GM10248 (cell line): ENCODE data around the gene STEAP3.

Experiments
- CTCF ChIA-PET: fragments of 300-600 bp; sonication (Branson Sonifier 250); formaldehyde crosslinking; extraction: SDS; loops from one replicate; lab custom pipeline; 2021; ENCODE audit warnings: antibody characterized with exemption; lab: Yijun Ruan, JAX
- POLR2A ChIA-PET: fragments of 350-650 bp; sonication (Branson Sonifier 250); formaldehyde crosslinking; extraction: SDS; loops from one replicate; lab custom pipeline; 2020; ENCODE audit warnings: antibody characterized with exemption; lab: Yijun Ruan, JAX
- DNase-seq: peaks from one replicate; pipeline ENCODE4 v3.0.0; 2012; ENCODE audit errors: extremely low spot score
- TF ChIP-seq, protein P1 (sequence below): IDR thresholded peaks from 2 replicates; pipeline ENCODE4 v1.5.1; 2012; ENCODE audit warnings: mild to moderate bottlenecking, low read depth; ENCODE audit errors: extremely low read depth, missing control alignments, control extremely low read depth

Gene STEAP3

DNA sequence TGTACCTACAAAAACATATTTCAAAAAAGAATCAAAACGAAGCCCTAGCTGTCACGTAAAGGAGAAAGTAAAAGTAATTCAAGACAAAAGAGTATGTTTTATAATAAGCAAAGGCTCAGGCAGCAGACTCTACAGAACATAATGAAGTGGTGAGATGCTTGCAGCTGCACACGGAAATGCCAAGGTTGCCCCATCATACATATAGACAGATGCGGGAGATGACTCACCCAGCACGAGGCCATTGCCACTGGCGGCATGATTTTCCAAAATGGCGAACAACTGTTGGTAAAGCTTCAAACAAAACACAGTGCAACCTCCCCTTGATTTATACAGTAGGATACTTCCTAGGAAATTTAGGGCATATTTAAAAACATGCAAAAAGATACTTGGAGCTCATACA lies 39.1 kb upstream of the STEAP3 start:
- ChIA-PET CTCF (interaction anchor here (1.8 to 1.9 kb wide), 2 partner anchors 9 to 106 kb away, joined by 5 to 8 read pairs; no protein-coding TSS in a partner anchor), POLR2A (no interaction called here)
- TF ChIP-seq, protein P1, sequence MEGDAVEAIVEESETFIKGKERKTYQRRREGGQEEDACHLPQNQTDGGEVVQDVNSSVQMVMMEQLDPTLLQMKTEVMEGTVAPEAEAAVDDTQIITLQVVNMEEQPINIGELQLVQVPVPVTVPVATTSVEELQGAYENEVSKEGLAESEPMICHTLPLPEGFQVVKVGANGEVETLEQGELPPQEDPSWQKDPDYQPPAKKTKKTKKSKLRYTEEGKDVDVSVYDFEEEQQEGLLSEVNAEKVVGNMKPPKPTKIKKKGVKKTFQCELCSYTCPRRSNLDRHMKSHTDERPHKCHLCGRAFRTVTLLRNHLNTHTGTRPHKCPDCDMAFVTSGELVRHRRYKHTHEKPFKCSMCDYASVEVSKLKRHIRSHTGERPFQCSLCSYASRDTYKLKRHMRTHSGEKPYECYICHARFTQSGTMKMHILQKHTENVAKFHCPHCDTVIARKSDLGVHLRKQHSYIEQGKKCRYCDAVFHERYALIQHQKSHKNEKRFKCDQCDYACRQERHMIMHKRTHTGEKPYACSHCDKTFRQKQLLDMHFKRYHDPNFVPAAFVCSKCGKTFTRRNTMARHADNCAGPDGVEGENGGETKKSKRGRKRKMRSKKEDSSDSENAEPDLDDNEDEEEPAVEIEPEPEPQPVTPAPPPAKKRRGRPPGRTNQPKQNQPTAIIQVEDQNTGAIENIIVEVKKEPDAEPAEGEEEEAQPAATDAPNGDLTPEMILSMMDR = no peak
- DNase-seq = no peak

DNA sequence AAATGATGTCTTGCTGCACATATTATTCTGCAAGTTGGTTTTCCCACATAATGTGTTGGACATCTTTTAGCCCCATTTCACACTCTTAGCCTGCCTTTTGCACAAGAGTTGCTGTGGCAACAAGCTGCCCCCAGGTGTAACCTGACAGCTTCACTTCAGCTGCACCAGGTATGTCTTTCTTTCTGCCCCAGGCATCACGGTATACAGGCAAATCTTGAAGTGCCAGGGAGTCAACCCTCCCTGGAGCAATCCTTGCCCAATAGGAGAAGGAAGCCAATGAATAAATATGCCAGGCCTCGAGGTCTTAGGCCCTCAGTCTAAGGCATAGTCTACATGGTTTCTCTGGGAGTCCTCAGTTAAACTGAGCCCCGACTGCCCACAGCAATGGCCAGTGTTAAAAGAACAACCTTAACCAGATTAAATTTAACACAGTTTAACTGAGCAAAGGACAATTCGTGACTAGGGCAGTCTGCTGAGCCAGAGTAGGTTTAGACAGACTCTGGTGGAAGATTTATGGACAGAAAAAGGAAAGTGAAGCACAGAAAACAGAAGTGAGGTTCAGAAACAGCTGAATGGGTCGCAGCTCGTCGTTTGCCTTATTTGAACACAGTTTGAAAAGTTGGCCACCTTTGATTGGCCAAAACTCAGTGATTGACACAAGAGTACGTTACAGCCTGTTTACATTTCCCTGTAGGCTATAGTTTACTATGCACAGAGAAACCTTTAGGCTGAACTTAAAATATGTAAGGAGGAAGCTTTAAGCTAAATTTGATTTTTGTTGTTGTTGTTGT lies 33.1 kb upstream of the STEAP3 start:
- CTCF ChIA-PET = interaction anchor here (1.6 kb wide), 1 partner anchor 15 kb away, joined by 4 read pairs; no protein-coding TSS in a partner anchor
- DNase-seq = no peak
- TF ChIP-seq, protein P1 = no peak
- POLR2A ChIA-PET = no interaction called here

DNA sequence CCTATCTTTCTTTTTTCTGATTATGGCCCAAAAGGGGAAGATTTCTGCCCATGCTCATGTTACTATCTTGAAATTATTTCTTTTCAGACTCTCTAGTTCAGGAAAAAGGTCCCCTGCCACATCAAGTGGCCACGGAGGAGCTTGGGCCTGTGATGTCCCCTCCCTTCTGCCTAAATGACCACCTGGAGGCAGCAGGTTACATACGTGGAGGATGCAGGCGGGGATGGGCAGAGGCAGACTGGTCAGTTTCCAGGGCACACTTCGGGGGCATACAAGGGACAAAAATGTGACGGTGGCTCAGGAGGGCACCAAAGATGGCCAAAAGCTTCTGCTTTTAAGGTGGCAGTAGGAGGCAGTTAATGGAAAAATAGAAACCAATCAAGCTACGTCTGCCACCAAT lies 30.7 kb upstream of the STEAP3 start:
- POLR2A ChIA-PET = interaction anchor here (0.6 kb wide), 1 partner anchor 313 kb away, joined by 3 read pairs; no protein-coding TSS in a partner anchor
- CTCF ChIA-PET = interaction anchor here (0.8 to 1.0 kb wide), 2 partner anchors 10 to 72 kb away, joined by 3 read pairs; no protein-coding TSS in a partner anchor
- TF ChIP-seq, protein P1 = no peak
- DNase-seq = no peak

DNA sequence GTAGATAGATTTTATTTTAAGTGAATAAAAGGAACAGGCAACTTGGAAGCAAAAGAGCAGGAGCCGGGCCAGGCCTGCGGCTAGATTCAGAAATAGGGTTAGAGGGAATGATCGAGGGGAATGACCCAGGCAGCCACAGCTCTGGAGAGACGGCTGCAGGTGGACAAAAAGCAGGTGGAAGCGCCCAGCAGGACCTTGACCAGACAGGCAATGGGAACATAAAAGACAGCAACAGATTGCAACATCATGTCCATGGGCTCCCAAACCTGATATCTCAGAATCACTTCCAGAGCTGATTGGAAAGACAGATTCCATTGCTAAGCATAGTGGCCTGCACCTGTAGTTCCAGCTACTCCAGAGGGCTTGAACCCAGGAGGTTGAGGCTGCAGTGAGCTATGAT lies 28.6 kb upstream of the STEAP3 start:
- ChIA-PET POLR2A (interaction anchor here (0.6 kb wide), 1 partner anchor 10 kb away, joined by 3 read pairs; no protein-coding TSS in a partner anchor), CTCF (no interaction called here)
- DNase-seq = no peak
- TF ChIP-seq, protein P1 = no peak

DNA sequence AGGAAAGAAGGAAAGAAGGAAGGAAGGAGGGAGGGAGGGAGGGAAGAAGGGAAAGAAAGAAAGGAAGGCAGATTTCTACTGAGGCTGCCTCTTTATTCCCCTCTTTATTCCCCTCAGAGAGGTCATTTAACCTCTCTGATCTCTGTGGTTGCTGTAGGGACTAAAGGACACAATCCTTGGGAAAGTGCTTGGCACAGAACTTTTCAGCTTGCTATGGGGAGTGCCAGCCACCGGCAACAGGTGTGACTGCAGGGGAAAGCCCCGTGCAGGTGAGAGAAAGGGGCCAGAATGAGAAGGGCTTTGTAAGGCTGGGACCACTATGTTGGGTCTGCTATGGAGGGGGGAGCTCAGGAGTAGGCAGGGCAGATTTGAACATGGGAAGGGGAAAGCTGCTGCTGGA lies 27.7 kb upstream of the STEAP3 start:
- TF ChIP-seq, protein P1 = no peak
- CTCF ChIA-PET = no interaction called here
- POLR2A ChIA-PET = no interaction called here
- DNase-seq = no peak

DNA sequence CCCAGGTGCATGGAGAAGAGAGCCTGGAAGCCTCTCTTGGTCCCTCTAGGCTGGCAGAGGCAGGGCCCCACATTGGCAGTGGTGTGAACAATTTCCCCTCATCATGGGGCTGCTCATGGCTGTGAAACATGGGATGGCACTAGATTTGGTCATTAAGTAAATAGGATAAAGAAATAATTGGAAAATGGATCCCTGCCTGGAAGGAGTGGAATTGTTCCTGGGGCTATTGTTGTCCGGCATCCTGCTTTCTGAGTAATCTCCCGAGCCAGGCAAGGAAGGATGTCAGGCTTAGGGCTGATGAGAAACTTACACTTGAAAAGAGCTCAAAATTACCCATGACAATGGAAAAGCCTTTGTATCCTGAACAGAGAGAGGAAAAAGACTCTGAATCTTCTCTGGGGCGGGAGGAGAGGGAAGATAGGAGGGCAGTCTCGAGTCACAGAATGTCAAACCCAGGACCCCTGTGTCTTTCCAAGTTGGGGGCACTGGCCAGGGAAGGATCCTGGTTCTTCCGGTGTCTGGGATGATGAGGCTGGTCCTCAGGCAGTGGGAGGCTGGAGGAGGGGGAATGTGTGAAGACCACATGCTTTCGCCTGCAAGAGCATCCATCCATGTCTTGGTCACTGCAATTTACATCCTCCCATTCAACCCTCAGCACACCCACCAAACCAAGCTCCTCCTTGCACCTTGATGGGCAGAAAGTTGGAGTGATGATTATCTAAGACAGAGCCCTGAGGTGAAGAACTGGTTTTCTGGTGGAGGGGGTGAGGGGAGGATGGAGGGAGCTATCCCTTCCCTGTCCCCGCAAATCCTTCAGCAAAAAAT lies 27.1 kb upstream of the STEAP3 start:
- no peak for DNase-seq
- ChIA-PET POLR2A (no interaction called here), CTCF (interaction anchor here (1.0 to 1.4 kb wide), 2 partner anchors 9 to 14 kb away, joined by 3 to 4 read pairs; no protein-coding TSS in a partner anchor)
- TF ChIP-seq, protein P1 = no peak
